Measurements from ENCODE around the gene ANKS1B.

GRCh38 chr12:99093166-99093565, 891.6 kb downstream of the ANKS1B start:
- TF ChIP-seq RAD21 (IDR thresholded peaks at IDR 0.05; ENCODE audit: low read depth) (no peak), CTCF (IDR thresholded peaks at IDR 0.05 in 2 of 3, conservative IDR thresholded peaks at IDR 0.05 in 1 of 3; ENCODE audit: borderline replicate concordance in 1 of 3, insufficient read depth in 1 of 3, low read depth in 2 of 3, low read length in 2 of 3) (no peak)

Measured in HCT116 (cell line).